IMR-90 (cell line): ENCODE measurements around the gene IGF1R.

ENCODE experiments used
- BHLHE40 ChIP-seq: fragments of 150-350 bp; IDR thresholded peaks from 2 replicates; pipeline ENCODE4 v1.6.1; 2016; ENCODE audit warnings: mild to moderate bottlenecking, low read depth, low read length
- CEBPB ChIP-seq: IDR thresholded peaks from 2 replicates; pipeline ENCODE4 v1.6.1; 2012; ENCODE audit warnings: low read depth, low read length, improper control_type of control experiment
- POLR2A ChIP-seq: IDR thresholded peaks from 2 replicates; pipeline ENCODE4 v1.6.1; 2012; ENCODE audit warnings: mild to moderate bottlenecking, low read depth, low read length
- RFX5 ChIP-seq: IDR thresholded peaks from 2 replicates; pipeline ENCODE4 v1.8.0; 2012; ENCODE audit warnings: low read depth, mild to moderate bottlenecking, low read length, moderate library complexity
- SMC3 ChIP-seq: fragments of 150-350 bp; IDR thresholded peaks from 2 replicates; pipeline ENCODE4 v1.6.1; 2016; ENCODE audit warnings: low read depth, mild to moderate bottlenecking, antibody characterized with exemption, low read length, moderate library complexity
- TF ChIP-seq, protein P1 (sequence below): conservative IDR thresholded peaks from 2 replicates; pipeline ENCODE4 v1.5.1; 2012; ENCODE audit warnings: mild to moderate bottlenecking, low read depth, low read length, improper control_type of control experiment

DNA sequence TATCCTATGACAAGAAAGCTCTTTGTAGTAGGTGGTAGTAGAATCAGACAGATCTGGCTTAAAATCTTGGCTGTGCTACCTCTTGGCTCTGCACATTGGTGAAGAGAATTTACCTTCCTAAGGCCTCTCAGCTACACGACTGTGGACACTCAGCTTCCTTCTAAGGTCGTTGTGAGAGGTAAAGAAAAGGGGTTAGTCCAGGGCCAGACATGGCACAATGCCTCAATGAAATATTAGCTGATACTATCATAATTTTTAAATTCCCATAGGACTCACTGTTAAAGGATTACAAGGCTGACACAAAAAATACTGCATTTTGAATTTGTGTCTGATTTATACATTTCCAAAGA lies 80.4 kb downstream of the IGF1R start:
- TF ChIP-seq, protein P1, sequence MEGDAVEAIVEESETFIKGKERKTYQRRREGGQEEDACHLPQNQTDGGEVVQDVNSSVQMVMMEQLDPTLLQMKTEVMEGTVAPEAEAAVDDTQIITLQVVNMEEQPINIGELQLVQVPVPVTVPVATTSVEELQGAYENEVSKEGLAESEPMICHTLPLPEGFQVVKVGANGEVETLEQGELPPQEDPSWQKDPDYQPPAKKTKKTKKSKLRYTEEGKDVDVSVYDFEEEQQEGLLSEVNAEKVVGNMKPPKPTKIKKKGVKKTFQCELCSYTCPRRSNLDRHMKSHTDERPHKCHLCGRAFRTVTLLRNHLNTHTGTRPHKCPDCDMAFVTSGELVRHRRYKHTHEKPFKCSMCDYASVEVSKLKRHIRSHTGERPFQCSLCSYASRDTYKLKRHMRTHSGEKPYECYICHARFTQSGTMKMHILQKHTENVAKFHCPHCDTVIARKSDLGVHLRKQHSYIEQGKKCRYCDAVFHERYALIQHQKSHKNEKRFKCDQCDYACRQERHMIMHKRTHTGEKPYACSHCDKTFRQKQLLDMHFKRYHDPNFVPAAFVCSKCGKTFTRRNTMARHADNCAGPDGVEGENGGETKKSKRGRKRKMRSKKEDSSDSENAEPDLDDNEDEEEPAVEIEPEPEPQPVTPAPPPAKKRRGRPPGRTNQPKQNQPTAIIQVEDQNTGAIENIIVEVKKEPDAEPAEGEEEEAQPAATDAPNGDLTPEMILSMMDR = no peak
- TF ChIP-seq RFX5 (no peak), BHLHE40 (no peak), POLR2A (no peak), SMC3 (no peak), CEBPB (no peak)
